Epithelial cell of esophagus (primary cell): ENCODE measurements around the gene IL11RA.
A peak's percentile ranks its signal among the peaks of the same experiment; 100 is the strongest.

Experiments
- DNase-seq: peaks from one replicate; pipeline ENCODE4 v3.0.0; 2010; ENCODE audit warnings: low read depth
- H3K4me3 ChIP-seq: 2 replicates; pipeline ENCODE4 v1.5.1; 2011; ENCODE audit warnings: mild to moderate bottlenecking, low read length, control low read depth
- TF ChIP-seq, protein P1 (sequence below): IDR thresholded peaks from 2 replicates; pipeline ENCODE4 v1.5.1; 2011; ENCODE audit warnings: low read depth, mild to moderate bottlenecking, low read length, control low read depth, inconsistent platforms; ENCODE audit not compliant: insufficient read depth; ENCODE audit errors: missing control alignments

Gene IL11RA

DNA sequence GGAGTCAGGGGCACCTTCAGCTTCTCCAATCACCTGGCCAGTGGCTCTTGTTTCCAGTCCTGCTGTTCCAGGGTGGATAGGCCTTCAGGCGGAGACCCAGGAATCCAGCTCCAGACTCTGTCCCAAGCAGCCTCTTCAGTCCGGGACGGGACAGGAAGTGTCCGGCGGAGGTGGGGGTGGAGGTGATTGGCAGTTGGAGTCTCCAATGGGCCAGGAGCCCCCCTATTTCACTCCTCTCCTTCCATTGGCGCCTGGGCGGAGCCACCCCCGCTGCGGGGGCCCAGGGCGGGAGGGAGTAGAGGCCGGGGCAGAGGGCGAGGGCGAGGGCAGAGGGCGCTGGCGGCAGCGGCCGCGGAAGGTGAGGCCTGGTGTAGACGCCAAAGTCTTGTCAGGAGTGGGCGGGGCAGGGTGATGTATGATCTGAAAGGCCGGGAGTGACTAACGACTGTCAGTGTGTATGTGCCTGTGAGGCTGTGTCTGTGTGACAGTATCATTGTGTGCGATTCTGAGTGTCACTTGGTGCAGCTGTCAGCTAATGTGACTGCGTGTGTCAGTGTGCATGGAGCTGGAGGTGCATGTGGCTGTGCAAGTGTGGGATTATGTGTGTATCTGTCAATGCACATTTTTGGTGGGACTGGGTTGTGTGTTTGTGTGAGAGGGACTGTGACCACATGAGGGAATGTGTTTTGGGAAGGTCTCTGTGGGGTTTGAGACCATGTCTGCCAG lies at the start of gene IL11RA:
Gene IL11RA (plus strand): TSS at position 310 of the 726 bp plus-strand sequence. CDS start 3,033 bp downstream, outside the sequence.
- H3K4me3 ChIP-seq: peak within 1 kb of the TSS; percentile 3
- TF ChIP-seq, protein P1, sequence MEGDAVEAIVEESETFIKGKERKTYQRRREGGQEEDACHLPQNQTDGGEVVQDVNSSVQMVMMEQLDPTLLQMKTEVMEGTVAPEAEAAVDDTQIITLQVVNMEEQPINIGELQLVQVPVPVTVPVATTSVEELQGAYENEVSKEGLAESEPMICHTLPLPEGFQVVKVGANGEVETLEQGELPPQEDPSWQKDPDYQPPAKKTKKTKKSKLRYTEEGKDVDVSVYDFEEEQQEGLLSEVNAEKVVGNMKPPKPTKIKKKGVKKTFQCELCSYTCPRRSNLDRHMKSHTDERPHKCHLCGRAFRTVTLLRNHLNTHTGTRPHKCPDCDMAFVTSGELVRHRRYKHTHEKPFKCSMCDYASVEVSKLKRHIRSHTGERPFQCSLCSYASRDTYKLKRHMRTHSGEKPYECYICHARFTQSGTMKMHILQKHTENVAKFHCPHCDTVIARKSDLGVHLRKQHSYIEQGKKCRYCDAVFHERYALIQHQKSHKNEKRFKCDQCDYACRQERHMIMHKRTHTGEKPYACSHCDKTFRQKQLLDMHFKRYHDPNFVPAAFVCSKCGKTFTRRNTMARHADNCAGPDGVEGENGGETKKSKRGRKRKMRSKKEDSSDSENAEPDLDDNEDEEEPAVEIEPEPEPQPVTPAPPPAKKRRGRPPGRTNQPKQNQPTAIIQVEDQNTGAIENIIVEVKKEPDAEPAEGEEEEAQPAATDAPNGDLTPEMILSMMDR: no peak
- peak; percentile 85 for DNase-seq

GRCh38 chr9:34603610-34604231 lies 48.3 kb upstream of the IL11RA start:
- peak; percentile 73 for DNase-seq
- TF ChIP-seq, protein P1: peak; percentile 96
- no peak overlapping the region for H3K4me3 ChIP-seq

GRCh38 chr9:34606190-34606589 lies 45.8 kb upstream of the IL11RA start:
- H3K4me3 ChIP-seq: no peak overlapping the region
- no peak for DNase-seq
- TF ChIP-seq, protein P1: no peak

DNA sequence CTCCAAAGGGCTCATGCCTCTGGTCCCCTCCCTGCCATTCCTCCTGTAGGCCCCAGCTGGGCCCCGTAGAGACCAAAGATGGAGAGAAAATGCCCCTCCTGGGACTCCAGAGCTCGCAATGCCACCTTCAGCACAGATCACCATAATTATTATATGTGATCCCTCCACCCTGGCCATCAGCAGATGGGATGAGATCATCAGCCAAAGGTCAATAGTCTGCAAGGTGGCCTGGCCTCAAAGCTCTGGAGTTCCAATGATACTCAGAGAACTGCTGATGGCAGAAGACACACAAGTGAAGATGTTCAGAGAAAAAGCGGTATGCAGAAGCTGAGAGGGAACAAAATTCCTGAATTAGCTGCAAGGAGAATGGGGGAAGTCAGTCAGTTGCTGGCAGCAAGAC lies 45.1 kb upstream of the IL11RA start:
- no peak overlapping the region for H3K4me3 ChIP-seq
- DNase-seq: no peak
- TF ChIP-seq, protein P1: no peak

DNA sequence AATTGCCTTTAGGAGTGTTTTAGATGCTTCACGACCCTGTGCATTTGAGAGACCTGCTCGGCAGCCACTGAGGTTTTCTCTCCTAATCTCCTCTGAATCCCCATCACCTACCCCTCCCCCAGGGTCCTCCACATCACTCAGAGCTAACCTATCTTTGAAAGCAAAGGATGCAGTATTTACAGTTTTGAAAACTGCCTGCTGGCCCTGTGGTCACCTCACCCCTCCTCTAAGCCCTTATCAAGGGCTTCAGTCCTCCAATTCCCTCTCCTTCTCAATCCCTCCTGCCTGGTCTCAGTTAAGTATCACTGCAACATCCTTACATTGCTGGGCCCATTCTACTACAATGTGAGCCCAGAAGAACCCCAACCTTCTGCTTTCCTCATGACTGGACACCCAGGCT lies 44.7 kb upstream of the IL11RA start:
- TF ChIP-seq, protein P1: no peak
- no peak for DNase-seq

GRCh38 chr9:34610434-34611206 lies 41.4 kb upstream of the IL11RA start:
- TF ChIP-seq, protein P1: no peak
- DNase-seq: no peak
- H3K4me3 ChIP-seq: peak overlapping the region; percentile 91

More for the DNA sequence above, 44.7 kb upstream of the IL11RA start:
- H3K4me3 ChIP-seq: no peak overlapping the region
